Suppressor macrophage treated with lipopolysaccharide for 4 hours (primary cell): ENCODE data around the gene KRT77.
"Not testable (repeated sequence)": the region's sequence is repeated elsewhere in the genome, so short reads cannot be mapped to it uniquely, and the experiment has no call there.

Experiments used
- DNase-seq: peaks from one replicate; pipeline ENCODE4 v3.0.0-alpha.2; 2020

KRT77 gene

DNA sequence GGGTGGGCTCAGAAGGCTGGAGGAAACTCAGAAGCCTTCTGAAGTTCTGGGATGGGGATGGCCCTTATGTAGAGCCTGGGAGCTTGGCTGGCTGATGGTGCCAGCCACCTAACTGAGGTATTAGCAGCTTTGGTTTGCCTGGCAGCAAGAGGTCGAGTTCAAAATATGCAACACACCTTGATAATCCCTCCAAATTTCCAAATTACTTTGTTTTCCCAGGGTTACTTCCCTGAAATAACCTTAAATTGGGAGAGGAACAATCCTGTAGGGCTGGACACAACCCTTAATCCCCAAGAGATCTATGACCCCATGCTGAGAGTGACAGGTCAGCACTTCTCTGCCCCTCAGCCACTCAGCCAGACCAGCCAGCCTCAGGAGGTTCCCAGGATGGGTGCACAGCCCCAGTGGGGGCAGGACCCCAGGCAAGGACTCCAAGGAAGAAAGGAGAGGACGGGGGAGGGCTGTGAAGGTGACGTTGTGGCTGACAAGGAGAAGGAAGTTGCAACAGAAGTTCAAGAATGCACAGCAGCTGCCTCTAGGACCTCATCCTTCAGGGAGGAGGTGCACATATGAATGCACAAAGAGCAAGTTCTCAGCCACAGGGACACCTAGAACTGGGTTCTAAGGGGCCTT, 18.6 kb upstream of the KRT77 start:
- no peak for DNase-seq

DNA sequence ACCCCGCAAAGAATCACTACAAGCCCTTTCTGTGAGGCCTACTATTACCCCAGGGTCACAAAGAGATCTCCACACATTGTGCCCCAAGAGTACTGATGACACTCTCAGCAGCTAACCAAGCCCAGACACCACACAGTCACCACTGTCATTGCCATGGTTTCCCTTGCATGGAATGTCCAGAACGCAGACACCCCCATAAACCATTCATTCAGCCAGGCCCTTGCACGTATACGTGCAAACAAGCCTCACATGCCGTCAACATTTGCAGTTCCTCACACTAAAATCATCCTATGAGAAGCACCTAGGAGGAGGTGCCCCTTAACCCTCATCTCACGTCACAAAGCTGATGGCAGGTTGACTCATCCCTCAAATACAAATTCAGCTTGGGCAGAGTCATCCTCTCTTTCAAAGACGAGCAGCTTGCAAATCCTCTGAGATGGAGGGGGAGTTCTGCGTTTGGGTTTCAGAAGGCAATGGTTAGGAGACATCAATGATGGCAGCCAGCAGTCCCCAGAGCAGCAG, 17.1 kb upstream of the KRT77 start:
- no peak for DNase-seq

DNA sequence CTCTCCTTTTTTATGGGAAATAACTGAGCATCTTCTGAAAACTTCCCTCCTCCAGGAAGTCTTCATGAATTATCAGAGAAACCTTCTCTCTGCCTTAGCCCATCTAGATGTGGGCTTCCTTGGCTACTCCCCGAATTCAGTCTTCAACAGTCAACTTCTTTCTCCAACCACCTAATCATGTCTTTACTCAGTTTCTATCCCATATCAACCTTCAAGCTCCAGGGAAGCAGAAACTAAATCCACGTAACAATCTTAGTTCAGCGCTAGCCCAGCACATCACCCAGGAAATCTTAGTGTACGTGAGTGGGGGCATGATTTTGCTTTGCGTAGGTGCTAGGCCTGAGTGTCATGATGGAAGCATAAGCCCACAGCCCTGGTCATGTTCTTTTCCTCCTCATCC, 12.7 kb upstream of the KRT77 start:
- no peak for DNase-seq

DNA sequence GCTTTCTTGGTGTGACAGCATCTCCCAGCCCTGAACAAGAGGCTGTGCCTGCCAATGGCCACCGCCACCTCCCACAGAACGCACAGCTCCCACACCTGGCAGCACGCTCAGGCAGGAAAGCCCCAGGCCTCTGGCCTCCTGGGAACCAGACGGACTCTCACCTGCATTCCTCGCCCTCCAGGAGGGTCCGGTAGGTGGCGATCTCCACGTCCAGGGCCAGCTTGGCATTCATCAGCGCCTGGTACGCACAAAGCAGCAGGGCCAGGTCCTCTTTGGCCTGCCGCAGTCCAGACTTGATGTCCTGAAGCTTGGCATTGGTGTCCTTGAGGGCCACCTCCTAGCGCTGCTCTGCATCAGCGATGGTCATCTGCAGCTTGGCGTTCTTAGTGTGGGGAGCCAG, 12.1 kb upstream of the KRT77 start:
- no peak for DNase-seq

DNA sequence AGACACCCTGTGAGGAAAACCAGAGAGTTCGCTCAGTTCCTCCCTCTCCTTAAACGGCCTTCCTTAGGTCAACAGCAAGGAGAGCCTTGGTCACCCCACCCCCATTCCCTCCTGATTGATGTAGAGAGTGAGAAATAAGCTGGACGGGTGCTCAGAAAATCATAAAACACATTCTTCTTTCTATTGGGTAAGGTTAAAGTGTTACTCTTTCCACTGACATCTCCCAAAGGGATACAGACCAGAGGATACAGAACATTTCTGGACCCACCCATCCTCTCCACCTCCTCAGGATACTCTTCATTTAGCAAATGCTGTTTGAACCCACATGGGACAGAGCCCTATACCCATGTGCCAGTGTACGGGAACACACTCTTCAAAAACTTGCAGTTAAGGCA, 11.6 kb upstream of the KRT77 start:
- DNase-seq = no peak

DNA sequence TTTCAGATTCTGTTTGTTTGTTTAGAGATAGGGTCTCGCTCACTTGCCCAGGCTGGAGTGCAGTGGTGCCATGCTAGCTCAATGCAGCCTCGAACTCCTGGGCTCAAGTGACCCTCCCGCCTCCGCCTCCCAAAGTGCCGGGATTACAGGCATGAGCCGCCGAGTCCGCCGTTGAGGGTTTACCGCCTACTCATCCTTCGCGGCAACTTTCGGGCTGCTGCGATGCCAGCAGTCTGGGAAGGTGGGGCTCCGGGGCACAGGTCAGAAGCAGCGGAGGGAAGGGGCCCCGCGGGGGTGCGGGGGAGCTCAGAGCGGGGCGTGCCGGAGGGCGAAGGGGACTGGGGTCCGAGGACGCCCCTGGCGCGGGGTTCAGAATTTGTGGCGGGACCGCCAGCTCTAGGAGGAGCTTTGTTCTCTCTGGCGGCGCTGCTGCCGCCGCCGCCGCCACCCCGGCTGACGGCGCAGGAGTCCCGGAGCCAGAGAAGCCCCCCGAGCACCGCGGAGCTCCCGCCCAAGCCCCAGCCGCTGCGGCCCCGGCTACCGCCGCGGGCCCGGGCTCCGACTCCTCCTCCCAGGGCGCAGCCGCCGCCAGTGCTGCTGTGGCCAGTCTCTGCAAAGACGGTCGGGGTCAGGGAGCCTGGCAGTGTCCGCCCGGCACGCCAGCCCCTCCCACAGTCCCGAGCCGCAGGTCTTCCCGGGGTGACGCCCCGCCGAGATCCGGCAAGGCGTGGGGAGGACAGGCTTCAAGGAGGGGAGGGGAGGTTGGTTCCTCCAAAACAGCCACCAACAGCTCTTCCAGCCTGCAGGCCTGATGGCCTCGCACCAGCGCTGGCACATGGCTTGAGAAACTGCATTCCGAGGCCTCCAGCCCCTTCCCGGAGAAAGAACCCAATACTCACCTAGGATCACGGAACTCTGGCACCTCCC, 10.9 kb upstream of the KRT77 start:
- no peak for DNase-seq

DNA sequence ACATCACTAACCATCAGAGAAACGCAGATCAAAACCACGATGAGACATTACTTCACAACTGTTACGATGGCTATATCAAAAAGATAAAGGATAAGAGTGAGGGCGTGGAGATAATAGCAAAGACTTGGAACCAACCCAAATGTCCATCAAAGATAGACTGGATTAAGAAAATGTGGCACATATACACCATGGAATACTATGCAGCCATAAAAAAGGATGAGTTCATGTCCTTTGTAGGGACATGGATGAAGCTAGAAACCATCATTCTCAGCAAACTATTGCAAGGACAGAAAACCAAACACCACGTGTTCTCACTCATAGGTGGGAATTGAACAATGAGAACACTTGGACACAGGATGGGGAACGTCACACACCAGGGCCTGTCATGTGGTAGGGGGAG, 8.8 kb upstream of the KRT77 start:
- DNase-seq = not testable (repeated sequence)

DNA sequence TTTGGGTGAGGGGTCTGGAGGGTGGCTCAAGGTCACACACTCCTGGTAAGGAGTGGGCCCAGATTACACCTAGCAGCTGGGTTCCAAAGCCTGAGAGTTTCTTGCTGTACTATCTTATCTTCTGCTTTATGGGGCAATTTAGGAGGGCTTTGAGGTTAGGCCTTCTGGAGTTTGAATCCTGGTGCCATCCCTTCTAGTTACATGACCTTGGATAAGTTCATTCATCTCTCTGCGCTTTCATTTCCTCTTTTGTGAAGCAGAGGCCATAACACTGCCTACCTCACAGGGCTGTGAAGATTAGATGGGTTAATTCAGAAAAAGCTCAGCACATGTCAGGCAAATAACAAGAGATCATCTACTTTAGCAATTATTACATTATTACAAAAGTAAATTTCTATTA, 7.4 kb upstream of the KRT77 start:
- peak; percentile 31 for DNase-seq

DNA sequence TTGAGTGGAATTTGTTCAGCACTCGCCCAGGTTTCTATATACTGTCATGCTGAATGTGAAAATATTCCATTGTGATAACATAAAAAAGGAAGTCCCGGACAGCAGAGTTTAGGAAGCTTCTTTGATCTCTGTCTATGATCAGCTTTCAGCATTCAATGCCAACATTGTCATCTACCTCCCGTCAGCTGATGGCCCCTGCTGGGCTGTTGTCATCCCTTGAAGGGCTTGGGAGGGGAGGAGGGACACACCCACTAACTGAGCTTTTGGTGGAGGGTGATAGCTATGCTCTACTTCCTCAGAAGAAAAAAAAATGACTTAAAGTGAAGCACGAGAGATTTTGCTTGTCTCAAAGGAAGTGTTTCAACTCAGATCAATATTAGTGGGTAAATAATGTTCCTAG, 4.7 kb upstream of the KRT77 start:
- no peak for DNase-seq

DNA sequence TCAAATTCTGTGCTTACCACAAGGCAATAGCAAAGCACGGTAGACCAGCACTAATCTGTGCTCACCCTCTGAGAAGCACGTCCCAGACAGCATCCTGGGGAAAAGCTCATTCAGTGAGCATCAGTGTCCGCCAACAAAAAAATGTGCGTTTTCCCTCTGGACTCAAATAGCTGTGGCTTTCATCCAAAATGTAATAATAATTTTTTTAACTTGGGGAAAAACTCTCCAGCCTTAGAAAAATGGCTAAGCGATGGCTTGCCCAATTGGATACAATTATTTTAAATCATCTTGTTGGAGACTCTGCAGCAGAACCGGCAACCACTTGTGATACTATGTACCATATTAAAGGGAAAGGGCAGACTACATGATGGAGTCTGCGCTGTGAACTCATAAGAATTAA, 1.1 kb upstream of the KRT77 start:
- DNase-seq = no peak

DNA sequence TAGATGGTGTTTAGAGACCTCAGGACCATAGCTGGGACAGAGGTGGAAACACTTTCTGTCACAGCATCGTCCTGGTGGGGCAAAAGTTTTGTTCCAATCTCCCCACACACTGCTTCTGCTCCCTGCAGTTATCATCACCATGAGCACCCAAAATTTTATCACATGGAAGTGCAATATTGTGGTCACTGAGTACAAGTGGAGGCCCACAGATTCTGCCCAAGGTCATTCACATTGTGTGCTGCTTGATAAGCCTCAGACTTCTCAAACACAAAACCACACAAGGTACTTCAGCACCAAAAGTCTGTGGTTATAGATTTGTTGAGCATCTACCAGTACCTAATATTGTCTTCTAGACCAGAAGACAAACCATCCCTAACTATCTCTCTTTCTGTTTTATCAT, 554 bp upstream of the KRT77 start:
- no peak for DNase-seq

DNA sequence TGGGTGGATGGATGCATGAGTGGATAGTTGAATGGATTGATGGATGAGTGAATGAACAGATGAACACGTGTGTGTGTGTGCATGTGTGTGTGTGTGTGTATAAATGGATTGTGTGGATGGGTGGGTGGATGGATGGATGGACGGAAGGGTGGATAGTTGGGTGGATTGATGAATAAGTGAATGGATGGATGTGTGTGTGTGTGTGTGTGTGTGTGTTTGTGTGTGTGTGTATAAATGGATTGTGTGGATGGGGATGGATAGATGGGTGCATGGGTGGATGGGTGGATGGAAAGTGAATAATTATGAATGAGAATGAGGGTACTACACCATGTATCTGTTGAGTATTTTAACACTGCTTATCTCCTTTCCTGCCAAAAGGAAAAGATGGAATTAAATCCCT, 986 bp downstream of the KRT77 start:
- DNase-seq = no peak

DNA sequence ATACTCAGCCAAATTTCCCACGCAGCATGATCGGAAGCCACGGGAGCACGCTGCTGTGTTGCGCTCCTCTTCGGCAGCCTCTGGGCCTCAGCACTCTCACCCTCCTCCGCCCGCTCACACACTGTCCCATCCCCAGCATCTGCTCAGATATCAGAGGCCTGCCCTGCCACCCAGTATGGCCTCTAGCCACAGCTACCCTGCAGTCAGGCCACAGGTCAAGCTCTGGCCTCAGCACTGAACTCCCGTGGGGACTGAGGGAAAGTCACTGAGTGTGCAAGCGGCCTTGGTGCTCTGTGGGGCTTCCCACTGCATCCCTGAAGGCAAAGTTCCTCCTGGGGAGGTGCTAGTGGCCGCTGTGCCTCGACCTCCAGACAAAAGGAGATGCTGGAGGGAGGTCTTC, 2.0 kb downstream of the KRT77 start:
- no peak for DNase-seq

DNA sequence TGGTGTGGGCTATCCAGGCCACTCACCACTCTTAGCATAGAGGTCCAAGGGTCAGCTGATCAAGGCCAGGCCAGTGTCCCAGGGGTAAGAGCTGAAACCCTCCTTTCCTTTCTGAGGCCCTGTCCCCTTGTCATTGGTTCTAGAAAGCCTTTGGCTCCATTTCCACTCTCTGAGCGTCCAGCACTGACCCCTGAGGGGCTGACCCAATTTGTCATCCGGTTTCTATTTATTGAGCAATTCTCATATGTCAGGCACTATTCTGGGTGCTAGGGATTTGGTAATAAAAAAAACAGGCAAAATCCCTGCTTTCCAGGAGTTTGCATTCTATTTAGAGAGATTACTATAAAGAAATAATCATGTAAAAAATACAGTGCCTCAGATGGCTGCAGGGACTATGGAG, 3.4 kb downstream of the KRT77 start:
- DNase-seq = no peak

DNA sequence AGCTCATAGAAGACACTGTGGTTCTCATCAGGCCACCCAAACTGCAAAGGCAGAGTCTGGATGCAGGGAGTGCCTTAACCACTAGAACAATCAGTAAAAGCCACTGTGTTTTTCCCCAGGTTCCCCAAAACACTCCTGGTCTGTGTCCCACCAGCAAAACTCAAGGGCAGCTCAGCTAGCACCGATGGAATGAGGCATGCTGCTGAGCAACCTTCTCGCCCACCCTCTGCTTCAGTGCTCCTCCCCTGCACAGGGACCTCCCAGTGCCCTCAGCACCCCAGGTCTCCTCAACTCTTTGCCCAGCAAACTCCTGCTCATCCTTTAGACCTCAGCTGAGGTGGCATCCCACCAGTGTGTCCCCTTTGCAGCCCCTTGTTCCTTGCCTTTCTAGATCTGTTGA, 4.0 kb downstream of the KRT77 start:
- no peak for DNase-seq

DNA sequence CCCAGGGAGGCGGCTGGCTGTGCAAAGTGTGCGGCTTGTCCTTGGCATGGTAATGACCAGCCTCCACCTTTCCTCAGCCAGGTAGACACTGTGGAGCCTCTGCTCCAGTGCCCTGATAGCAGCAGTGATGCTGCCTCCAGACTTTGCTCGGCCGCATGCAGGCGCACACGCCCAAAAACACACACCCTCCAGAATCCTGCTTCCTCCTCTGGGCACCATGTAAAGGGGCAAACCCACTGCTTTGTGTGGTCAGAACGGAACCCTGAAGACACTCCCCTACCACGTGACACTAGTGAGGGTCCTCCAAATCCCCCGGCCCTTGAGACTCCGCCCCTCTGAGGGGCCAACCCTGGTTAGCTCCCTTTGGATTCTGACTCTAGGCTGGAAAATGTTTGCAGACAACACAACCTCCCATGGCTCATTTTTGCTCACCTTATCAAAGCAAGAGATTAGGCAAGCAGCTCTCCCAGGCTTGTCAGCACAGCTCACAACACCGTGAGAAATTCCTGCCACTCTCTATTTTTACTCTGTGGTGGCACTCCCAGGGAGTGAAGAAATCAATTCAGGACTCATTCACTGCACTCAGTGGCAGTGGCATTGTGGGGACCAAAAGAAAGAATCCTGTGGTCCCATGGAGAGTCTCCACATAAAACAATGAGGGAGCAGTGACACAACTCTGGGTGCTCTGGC, 4.5 kb downstream of the KRT77 start:
- DNase-seq = no peak

DNA sequence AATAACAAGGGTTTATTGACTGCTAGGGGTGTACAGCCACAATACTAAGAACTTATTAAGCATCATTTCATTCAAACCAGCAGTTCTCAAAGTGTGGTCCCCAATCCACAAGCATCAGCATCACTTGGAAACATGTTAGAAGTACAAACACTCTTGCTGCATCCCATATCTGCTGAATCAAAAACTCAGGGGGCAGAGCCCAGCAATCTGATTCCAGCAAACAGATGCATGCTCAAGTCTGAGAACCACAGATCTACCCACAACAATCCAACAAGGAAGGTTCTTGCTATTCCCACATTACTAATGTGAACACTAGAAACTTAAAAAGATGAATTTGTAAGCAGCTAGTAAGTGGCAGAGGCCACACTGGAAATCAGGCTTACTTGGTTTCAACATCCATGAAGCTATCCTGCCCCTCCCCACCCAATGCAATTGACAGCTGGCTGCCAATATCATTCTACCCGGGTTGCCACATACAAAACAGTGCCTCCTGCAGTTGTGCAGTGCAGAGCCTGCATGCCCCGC, 6.2 kb downstream of the KRT77 start:
- no peak for DNase-seq

DNA sequence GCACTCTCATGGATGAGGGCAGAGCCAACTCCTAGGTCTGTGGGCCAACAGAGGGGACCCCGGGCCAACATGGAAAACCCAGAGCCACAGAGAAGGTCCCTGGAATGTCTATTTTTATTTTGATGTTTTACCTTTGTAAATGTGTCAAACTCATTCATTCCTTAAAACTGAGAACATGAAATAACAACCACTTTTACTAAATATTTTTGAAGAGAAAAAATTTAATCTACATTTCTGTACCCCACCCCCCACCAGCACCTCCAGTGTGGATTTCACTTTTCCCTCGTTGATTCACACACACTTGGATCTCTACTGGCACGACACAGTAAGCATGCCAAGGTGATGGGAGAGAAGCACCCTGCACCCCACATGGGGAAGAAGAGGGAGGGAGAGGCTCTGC, 6.7 kb downstream of the KRT77 start:
- no peak for DNase-seq

DNA sequence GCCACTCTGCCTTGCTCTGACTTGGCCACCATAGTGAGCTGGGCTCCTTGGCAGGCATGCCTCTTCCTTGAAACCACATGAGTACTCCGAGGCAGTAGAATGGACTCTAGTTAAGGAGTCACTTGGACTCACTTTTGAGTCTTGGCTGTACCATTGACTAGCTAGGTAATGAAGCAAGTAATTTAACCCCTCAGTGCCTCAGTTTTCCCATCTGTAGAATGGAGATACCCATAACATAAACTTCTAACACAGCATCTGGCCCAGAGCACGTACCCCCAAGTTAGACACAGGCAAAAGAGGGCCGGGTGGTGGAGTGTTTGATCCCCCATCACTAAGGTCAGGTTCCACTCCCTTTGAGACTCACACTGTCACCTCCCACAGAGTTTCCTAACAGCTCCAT, 8.3 kb downstream of the KRT77 start:
- DNase-seq = no peak

DNA sequence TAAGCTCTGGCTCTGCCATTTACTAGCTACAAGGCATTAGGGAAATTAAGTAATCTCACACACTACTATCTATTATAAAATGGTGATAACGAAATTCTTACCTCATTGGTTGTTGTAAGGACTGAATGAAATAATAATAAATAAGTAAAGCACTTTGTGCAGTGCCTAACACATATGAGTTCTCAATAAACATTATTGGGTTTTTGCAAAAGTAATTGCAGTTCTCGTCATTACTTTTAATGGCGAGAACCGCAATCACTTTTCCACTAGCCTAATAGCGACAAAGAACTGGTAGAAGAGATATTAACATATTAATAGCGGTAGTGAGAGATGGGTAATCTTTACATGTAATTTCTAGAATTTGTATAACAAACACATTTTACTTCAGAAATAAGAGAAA, 9.2 kb downstream of the KRT77 start:
- no peak for DNase-seq

DNA sequence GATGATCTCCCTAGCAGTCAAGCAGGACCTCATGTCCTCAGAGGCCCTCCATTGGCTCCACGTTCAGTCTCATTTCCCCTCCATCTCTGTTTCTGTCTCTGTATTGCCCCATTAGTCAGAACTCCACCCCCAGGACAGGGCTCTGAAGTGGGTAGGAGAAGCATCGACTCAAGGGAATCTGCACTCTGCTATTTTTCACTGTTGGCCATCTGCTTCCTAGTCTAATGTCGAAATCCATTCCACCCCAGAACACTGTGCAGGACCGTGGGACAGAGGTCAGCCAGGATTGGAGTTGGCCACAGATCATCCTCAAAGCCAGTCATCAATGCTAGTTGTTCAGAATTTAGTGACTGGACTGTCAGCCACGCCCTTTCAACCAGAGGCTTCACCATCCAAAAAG, 10.1 kb downstream of the KRT77 start:
- no peak for DNase-seq

DNA sequence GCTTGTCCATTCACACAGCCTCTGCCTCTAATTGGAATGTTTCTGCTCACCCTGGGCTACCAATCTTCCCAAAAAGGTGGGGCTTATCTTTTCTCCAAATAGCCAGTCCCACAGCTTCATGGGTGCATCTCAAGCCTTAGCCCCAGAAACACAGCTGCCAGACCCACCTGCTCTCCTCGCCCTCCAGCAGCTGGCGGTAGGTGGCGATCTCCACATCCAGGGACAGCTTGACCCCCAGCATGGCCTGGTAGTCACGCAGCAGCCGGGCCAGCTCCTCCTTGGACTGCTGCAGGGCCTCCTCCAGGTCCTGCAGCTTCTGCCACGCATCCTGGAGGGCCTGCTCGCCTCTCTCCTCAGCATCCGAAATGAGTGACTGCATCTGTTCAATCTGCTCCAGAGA, 11.1 kb downstream of the KRT77 start:
- no peak for DNase-seq

DNA sequence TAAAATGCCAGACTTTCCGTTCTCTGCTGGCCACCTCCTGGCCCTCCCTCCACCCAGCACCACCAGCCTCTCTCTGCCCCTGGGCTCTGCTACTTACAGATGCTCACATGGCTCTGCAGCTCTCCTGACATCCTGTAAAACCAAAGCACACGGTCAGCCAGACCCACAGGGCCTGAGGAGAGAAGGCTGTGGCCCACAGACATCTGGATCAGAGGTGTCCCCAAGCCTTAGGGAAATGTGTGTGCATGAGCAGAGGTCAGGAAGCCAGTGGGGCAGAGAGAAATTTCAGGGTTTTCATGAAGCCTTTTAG, 11.5 kb downstream of the KRT77 start:
- DNase-seq = no peak
